AG08396 (cell line): ENCODE results near the gene NEAT1.
A peak's percentile ranks its signal among the peaks of the same experiment; 100 is the strongest.

ENCODE experiments used
- DNase-seq: peaks from one replicate; pipeline ENCODE4 v3.0.0; 2012; ENCODE audit warnings: low spot score, mixed read lengths

The NEAT1 gene

GRCh38 chr11:65479184-65480145 is 56.9 kb downstream of the NEAT1 start:
- DNase-seq = peak; percentile 62

GRCh38 chr11:65482306-65482850 is 59.8 kb downstream of the NEAT1 start:
- no peak for DNase-seq

GRCh38 chr11:65485920-65486219 is 63.3 kb downstream of the NEAT1 start:
- no peak for DNase-seq

GRCh38 chr11:65486570-65487466 is 64.2 kb downstream of the NEAT1 start:
- DNase-seq = no peak

GRCh38 chr11:65487467-65488272 is 65.1 kb downstream of the NEAT1 start:
- peak; percentile 94 for DNase-seq

GRCh38 chr11:65488273-65489034 is 65.9 kb downstream of the NEAT1 start:
- DNase-seq = no peak

- peak; percentile 57 for DNase-seq
Measured at GRCh38 chr11:65489035-65489705, 66.6 kb downstream of the NEAT1 start.

GRCh38 chr11:65489706-65490320 is 67.2 kb downstream of the NEAT1 start:
- no peak for DNase-seq

GRCh38 chr11:65491163-65491465 is 68.5 kb downstream of the NEAT1 start:
- no peak for DNase-seq

- no peak for DNase-seq
Measured at GRCh38 chr11:65491614-65492386, 69.2 kb downstream of the NEAT1 start.

- DNase-seq = no peak
Measured at GRCh38 chr11:65492387-65492636, 69.7 kb downstream of the NEAT1 start.

GRCh38 chr11:65492637-65493366 is 70.2 kb downstream of the NEAT1 start:
- no peak for DNase-seq

- DNase-seq = peak; percentile 58
Measured at GRCh38 chr11:65493367-65494176, 71.0 kb downstream of the NEAT1 start.
